IPS DF 4.7 (cell line): ENCODE measurements around the gene TRIP11.

Source experiments
- DNase-seq: peaks from one replicate; pipeline ENCODE4 v3.0.0-alpha.2; 2013; ENCODE audit warnings: low spot score; ENCODE audit errors: extremely low read depth

The TRIP11 gene

GRCh38 chr14:91956616-91957015, 83.2 kb downstream of the TRIP11 start:
- no peak for DNase-seq

GRCh38 chr14:91955168-91955567, 84.7 kb downstream of the TRIP11 start:
- no peak for DNase-seq

- no peak for DNase-seq
Observed at GRCh38 chr14:91953170-91953985, 86.5 kb downstream of the TRIP11 start.

- no peak for DNase-seq
Observed at GRCh38 chr14:91947475-91948184, 92.2 kb downstream of the TRIP11 start, which contains the start of gene FBLN5. Gene FBLN5, minus strand, starts transcription at chr14:91947694. Its CDS starts 465 bp downstream, at chr14:91947229.

- no peak for DNase-seq
Observed at GRCh38 chr14:91946622-91947474, 93.0 kb downstream of the TRIP11 start.

- DNase-seq: no peak
Observed at GRCh38 chr14:91945751-91946621, 93.9 kb downstream of the TRIP11 start.

- DNase-seq: no peak
Observed at GRCh38 chr14:91942946-91943345, 96.9 kb downstream of the TRIP11 start.

- DNase-seq: no peak
Observed at GRCh38 chr14:91942128-91942527, 97.7 kb downstream of the TRIP11 start.

GRCh38 chr14:91940209-91940608, 99.7 kb downstream of the TRIP11 start:
- DNase-seq: no peak

- no peak for DNase-seq
Observed at GRCh38 chr14:91935586-91935985, 104.3 kb downstream of the TRIP11 start.

GRCh38 chr14:91934554-91935285, 105.1 kb downstream of the TRIP11 start:
- no peak for DNase-seq

GRCh38 chr14:91931478-91932088, 108.3 kb downstream of the TRIP11 start:
- DNase-seq: no peak

- no peak for DNase-seq
Observed at GRCh38 chr14:91929700-91930099, 110.2 kb downstream of the TRIP11 start.

GRCh38 chr14:91927800-91928199, 112.1 kb downstream of the TRIP11 start:
- no peak for DNase-seq

GRCh38 chr14:91927191-91927590, 112.7 kb downstream of the TRIP11 start:
- no peak for DNase-seq

- DNase-seq: no peak
Observed at GRCh38 chr14:91926131-91926890, 113.5 kb downstream of the TRIP11 start.

- DNase-seq: no peak
Observed at GRCh38 chr14:91925727-91926121, 114.1 kb downstream of the TRIP11 start.

- DNase-seq: no peak
Observed at GRCh38 chr14:91925001-91925726, 114.7 kb downstream of the TRIP11 start.
